Spleen (tissue), 11 donors: ENCODE measurements around the gene FBXO11. TPM values are rescaled to one million over a fixed set of nuclear protein-coding genes. Genes with fewer than 3 reads are reported as not detected.

Source experiments
- DNase-seq: peaks from one replicate; pipeline ENCODE4 v3.0.0-alpha.2; 2020
- H3K27ac ChIP-seq, 8 donors: fragments of 200-600 bp; sonication (generic) in 7 of 8; 1 replicate in 4 of 8; 2 replicates in 4 of 8; pipeline versions ENCODE4 v1.5.0 to v1.8.0; 2016 to 2021; ENCODE audit warnings: inconsistent platforms in 4 of 8, mild to moderate bottlenecking in 4 of 8, moderate library complexity in 1 of 8
- H3K27me3 ChIP-seq, 7 donors: fragments of 200-600 bp; sonication (generic) in 6 of 7; replicated peaks in 1 of 7; 1 replicate in 4 of 7; 2 replicates in 3 of 7; pipeline versions ENCODE4 v1.5.0 to v1.8.0; 2016 to 2021; ENCODE audit warnings: inconsistent platforms in 3 of 7, mild to moderate bottlenecking in 1 of 7
- H3K36me3 ChIP-seq, 6 donors: fragments of 200-600 bp; sonication (generic) in 5 of 6; 1 replicate in 4 of 6; 2 replicates in 2 of 6; pipeline versions ENCODE4 v1.5.0 to v1.8.0; 2016 to 2021; ENCODE audit warnings: inconsistent platforms in 2 of 6
- H3K4me1 ChIP-seq, 6 donors: fragments of 200-600 bp; sonication (generic) in 5 of 6; 1 replicate in 3 of 6; 2 replicates in 3 of 6; pipeline versions ENCODE4 v1.5.0 to v1.8.0; 2016 to 2021; ENCODE audit warnings: inconsistent platforms in 3 of 6
- H3K4me3 ChIP-seq, 8 donors: fragments of 200-600 bp; sonication (generic) in 7 of 8; 1 replicate in 4 of 8; 2 replicates in 4 of 8; pipeline versions ENCODE4 v1.5.0 to v1.8.0; 2016 to 2021; ENCODE audit warnings: inconsistent platforms in 4 of 8, mild to moderate bottlenecking in 4 of 8, moderate library complexity in 2 of 8
- H3K9me3 ChIP-seq, 8 donors: fragments of 200-600 bp; sonication (generic) in 7 of 8; 1 replicate in 4 of 8; 2 replicates in 4 of 8; pipeline versions ENCODE4 v1.5.0 to v1.8.0; 2016 to 2021; ENCODE audit warnings: inconsistent platforms in 4 of 8
- CTCF ChIP-seq, 11 experiments: fragments of 200-600 bp in 7 of 11; fragments of 450-650 bp in 4 of 11; sonication (generic) in 4 of 11; IDR thresholded peaks in 8 of 11; conservative IDR thresholded peaks in 3 of 11; 1 replicate in 7 of 11; 2 replicates in 4 of 11; pipeline versions ENCODE4 v1.4.0 to v1.8.0; 2016 to 2021; ENCODE audit warnings: antibody characterized with exemption in 11 of 11, inconsistent platforms in 4 of 11, mild to moderate bottlenecking in 1 of 11
- POLR2A ChIP-seq, 3 donors: fragments of 450-650 bp; IDR thresholded peaks; one replicate each; pipeline ENCODE4 v1.5.1; 2017; ENCODE audit warnings: antibody characterized with exemption in 3 of 3, mild to moderate bottlenecking in 1 of 3
- POLR2AphosphoS5 ChIP-seq, 3 donors: sonication (generic); formaldehyde crosslinking; IDR thresholded peaks; one replicate each; pipeline ENCODE4 v1.5.1; 2017; ENCODE audit warnings: antibody characterized with exemption in 3 of 3
- WGBS, 5 donors: extraction: QIAGEN DNeasy Blood & Tissue Kit in 3 of 5; methylation state at CpG; one replicate each; pipeline versions ENCODE4 v1.1.5 to v1.1.7; 2013 to 2018; 5-methylcytosine and 5-hydroxymethylcytosine counted together
- intact Hi-C: fragments of 100-400 bp; cut with DNase I; formaldehyde crosslinking; loops from one replicate; pipeline ENCODE4 v1.15.0; 2023; ENCODE audit warnings: low total_unique reads
- polyA plus RNA-seq, 3 donors: library from polyadenylated mRNA; stranded (reverse); fragments of 200-250 nt; gene quantifications; one replicate each; pipeline ENCODE4 v1.2.1, GENCODE V29; 2013
- total RNA-seq, 7 donors: library from RNA; depleted of rRNA in 3 of 7; stranded (reverse); fragments of >200 nt in 3 of 7; fragmentation: NEBNext Ultra II Directional in 4 of 7; extraction: Animal tissue kit (Norgen Biotek cat#: 25700) in 4 of 7; gene quantifications; one replicate each; pipeline versions ENCODE4 v1.1.0 to v1.2.1, GENCODE V29; 2016 to 2021
- donor health status: healthy with polysubstance abuse.
- donor health status: DM: no; HTN: no; CAD: no; lungs with moderate emphysema.
- donor health status: DM: no; HTN: no; CAD: no.
- donor health status: Bipolar disorder and iron deficiency.
- donor health status: healthy.
- donor health status: DM: no; HTN: no; CAD: no.
- donor health status: DM: yes; HTN: yes; CAD: no.

FBXO11 gene
- total and polyA plus RNA-seq, 10 donors, result 23.9 to 91.3 (median 72.6) TPM

DNA sequence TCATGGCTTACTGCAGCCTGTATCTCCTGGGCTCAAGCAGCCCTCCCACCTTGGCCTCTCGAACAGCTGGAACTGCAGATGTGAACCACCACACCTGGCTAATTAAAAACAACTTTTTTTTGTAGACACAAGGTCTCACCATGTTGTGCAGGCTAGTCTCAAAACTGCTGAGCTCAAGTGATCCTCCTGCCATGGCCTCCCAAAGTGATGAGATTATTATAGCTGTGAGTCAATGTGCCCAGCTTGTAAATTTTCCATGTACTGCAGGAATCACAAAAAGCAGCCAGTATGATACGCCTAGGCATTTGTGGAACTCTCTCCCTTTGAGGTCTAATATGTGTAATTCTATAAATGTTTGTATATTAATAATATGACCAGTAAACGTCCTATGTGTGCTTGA lies 63.5 kb downstream of the FBXO11 start:
- intact Hi-C loops, result no loop called here
- Histone ChIP-seq H3K9me3 (no peaks in the 10 kb centered on the region), H3K4me1 (peaks cover 0 to 55% (median 22%) of the 10 kb centered on the region in 6 donors), H3K27ac (no peak overlapping the region), H3K36me3 (peaks cover 0 to 45% (median 19%) of the 10 kb centered on the region in 6 donors), H3K27me3 (no peaks in the 10 kb centered on the region), H3K4me3 (no peak overlapping the region)
- 88 to 93% (median 89%) methylated on average over 3 of the region's 3 CpGs for WGBS, 5 donors
- DNase-seq, result no peak
- no peak for TF ChIP-seq CTCF (IDR thresholded peaks at IDR 0.05 in 8 of 11, conservative IDR thresholded peaks at IDR 0.05 in 3 of 11)
- TF ChIP-seq POLR2A (IDR thresholded peaks at IDR 0.05), result no peak
- TF ChIP-seq POLR2AphosphoS5 (IDR thresholded peaks at IDR 0.05), result peak in 1 of 3 donors; percentile 23

DNA sequence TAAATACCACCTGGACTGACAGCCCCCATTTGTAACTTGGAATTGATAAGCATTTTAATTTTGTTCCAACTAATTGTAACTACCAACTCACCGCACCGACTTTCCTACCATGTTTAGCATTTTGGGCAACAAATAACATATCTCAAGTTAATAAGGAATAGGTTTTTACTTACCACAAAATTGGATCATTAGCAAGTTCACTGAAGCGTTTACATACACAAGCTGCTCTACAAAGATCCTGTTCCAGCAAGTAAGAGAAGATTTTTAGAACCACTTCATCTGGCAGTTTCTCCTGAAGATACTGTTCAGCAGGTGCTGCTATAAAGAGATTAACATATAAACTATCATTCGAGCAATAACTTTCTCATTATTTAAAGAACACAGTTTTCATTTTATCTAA lies 67.6 kb downstream of the FBXO11 start:
- peaks cover 0 to 19% (median 7%) of the 10 kb centered on the region in 6 donors for H3K4me1 ChIP-seq
- TF ChIP-seq POLR2AphosphoS5 (IDR thresholded peaks at IDR 0.05) (no peak), POLR2A (IDR thresholded peaks at IDR 0.05) (no peak), CTCF (IDR thresholded peaks at IDR 0.05 in 8 of 11, conservative IDR thresholded peaks at IDR 0.05 in 3 of 11) (no peak)
- intact Hi-C loops, result no loop called here
- no peaks in the 10 kb centered on the region for H3K27me3 ChIP-seq
- peaks cover 3 to 68% (median 57%) of the 10 kb centered on the region in 6 donors for H3K36me3 ChIP-seq
- H3K9me3 ChIP-seq, result no peaks in the 10 kb centered on the region
- no peak overlapping the region for H3K27ac ChIP-seq
- 90 to 96% (median 94%) methylated on average over 4 of the region's 4 CpGs for WGBS, 5 donors
- no peak for DNase-seq
- no peak overlapping the region for H3K4me3 ChIP-seq

DNA sequence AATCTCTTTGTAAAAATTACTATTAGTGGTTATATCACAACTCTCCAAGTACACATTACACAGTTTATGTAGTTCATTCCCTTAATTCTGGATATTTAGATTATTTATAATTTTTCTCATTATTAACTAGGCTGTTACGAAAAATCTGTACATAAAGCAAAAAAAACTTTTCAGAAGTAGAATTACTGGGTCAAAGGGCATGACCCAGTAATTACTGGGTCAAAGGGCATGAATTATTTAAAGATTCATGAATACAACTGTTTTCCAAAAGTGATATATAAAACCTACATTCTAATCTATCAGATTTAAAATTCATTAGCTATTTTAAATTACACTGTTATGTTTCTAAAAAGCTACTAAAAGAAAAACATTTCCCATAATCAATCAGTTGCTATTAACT lies 68.0 kb downstream of the FBXO11 start:
- no peak for DNase-seq
- Histone ChIP-seq H3K27ac (no peak overlapping the region), H3K36me3 (peaks cover 3 to 73% (median 59%) of the 10 kb centered on the region in 6 donors), H3K27me3 (no peaks in the 10 kb centered on the region), H3K9me3 (no peaks in the 10 kb centered on the region), H3K4me1 (peaks cover 0 to 14% (median 3%) of the 10 kb centered on the region in 6 donors), H3K4me3 (no peak overlapping the region)
- intact Hi-C loops, result no loop called here
- 92 to 98% (median 94%) methylated on average over 1 of the region's 1 CpG for WGBS, 5 donors
- TF ChIP-seq CTCF (IDR thresholded peaks at IDR 0.05 in 8 of 11, conservative IDR thresholded peaks at IDR 0.05 in 3 of 11) (no peak), POLR2A (IDR thresholded peaks at IDR 0.05) (no peak), POLR2AphosphoS5 (IDR thresholded peaks at IDR 0.05) (no peak)

DNA sequence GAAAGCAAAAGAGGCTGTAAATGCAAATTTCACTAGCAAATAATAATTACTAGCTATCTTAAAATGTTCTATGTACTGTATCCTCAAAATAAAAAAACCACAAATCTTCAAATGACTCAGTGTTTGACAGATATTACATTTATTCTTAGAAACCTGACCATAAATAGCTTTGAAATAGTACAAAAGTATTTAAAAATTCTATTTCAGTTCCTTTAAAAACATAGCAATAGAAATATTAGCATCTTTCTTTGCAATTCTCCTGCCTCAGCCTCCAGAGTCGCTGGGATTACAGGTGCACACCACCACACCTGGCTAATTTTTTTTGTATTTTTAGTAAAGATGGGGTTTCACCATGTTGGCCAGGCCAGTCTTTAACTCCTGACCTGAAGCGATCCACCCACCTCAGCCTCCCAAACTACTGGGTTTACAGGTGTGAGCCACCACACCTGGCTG lies 72.8 kb downstream of the FBXO11 start:
- WGBS, 5 donors, result 81 to 83% (median 81%) methylated on average over 2 of the region's 2 CpGs
- TF ChIP-seq POLR2A (IDR thresholded peaks at IDR 0.05) (no peak), POLR2AphosphoS5 (IDR thresholded peaks at IDR 0.05) (no peak), CTCF (IDR thresholded peaks at IDR 0.05 in 8 of 11, conservative IDR thresholded peaks at IDR 0.05 in 3 of 11) (no peak)
- H3K27ac ChIP-seq, result no peak overlapping the region
- H3K4me1 ChIP-seq, result no peaks in the 10 kb centered on the region
- no peaks in the 10 kb centered on the region for H3K27me3 ChIP-seq
- no peak overlapping the region for H3K4me3 ChIP-seq
- DNase-seq, result no peak
- peaks cover 3 to 100% (median 92%) of the 10 kb centered on the region in 6 donors for H3K36me3 ChIP-seq
- H3K9me3 ChIP-seq, result no peaks in the 10 kb centered on the region
- intact Hi-C loops, result no loop called here
